PC-3 (cell line): ENCODE data around the gene CFAP46. TPM values are rescaled to one million over a fixed set of nuclear protein-coding genes. Genes with fewer than 3 reads are reported as not detected.

Source experiments
- ATAC-seq: fragments of 200-7000 bp; cut with Tn5 transposase; 2 replicates; pipeline ENCODE4 v1.9.1; 2020; ENCODE audit warnings: mild to moderate bottlenecking, moderate library complexity
- BruUV-seq: library from RNA; stranded (reverse); fragments of 400-500 nt; replicated peaks from 2 replicates; lab custom pipeline; 2021; lab: Mats Ljungman, UMichigan
- CTCF ChIA-PET: fragments of 300-600 bp; sonication (Branson Sonifier 250); formaldehyde crosslinking; loops from one replicate; lab custom pipeline; 2022; ENCODE audit warnings: antibody characterized with exemption; lab: Charles Lee
- POLR2A ChIA-PET: fragments of 300-600 bp; sonication (Branson Sonifier 250); formaldehyde crosslinking; loops from one replicate; lab custom pipeline; 2022; ENCODE audit warnings: antibody characterized with exemption; ENCODE audit not compliant: unreplicated experiment; lab: Charles Lee
- DNase-seq: peaks from one replicate; pipeline ENCODE4 v3.0.0-alpha.2; 2015
- H2AFZ ChIP-seq: fragments of 300-600 bp; sonication (generic); 2 replicates; pipeline ENCODE4 v1.6.0; 2016; ENCODE audit warnings: antibody characterized with exemption, low read length
- H3F3A ChIP-seq: fragments of 300-600 bp; sonication (generic); one replicate; pipeline ENCODE4 v1.6.0; 2017; ENCODE audit warnings: antibody characterized with exemption, low read length, control low read depth, mild to moderate bottlenecking; ENCODE audit not compliant: unreplicated experiment
- H3K27ac ChIP-seq: fragments of 300-600 bp; sonication (generic); 2 replicates; pipeline ENCODE4 v1.5.1; 2016; ENCODE audit warnings: mild to moderate bottlenecking, low read length
- H3K27me3 ChIP-seq: fragments of 300-600 bp; sonication (generic); 2 replicates; pipeline ENCODE4 v1.6.1; 2016; ENCODE audit warnings: low read length, mixed read lengths
- H3K36me3 ChIP-seq: fragments of 300-600 bp; sonication (generic); 2 replicates; pipeline ENCODE4 v1.6.1; 2016; ENCODE audit warnings: low read depth, mixed run types, low read length, mixed read lengths
- H3K4me1 ChIP-seq: fragments of 300-600 bp; sonication (generic); 2 replicates; pipeline ENCODE4 v1.5.1; 2016; ENCODE audit warnings: low read length; ENCODE audit not compliant: insufficient read depth
- H3K4me2 ChIP-seq: fragments of 300-600 bp; sonication (generic); 2 replicates; pipeline ENCODE4 v1.6.0; 2016; ENCODE audit warnings: low read length
- H3K4me3 ChIP-seq: fragments of 300-600 bp; sonication (generic); 2 replicates; pipeline ENCODE4 v1.5.1; 2016; ENCODE audit warnings: mild to moderate bottlenecking, low read length, mixed read lengths
- H3K79me2 ChIP-seq: fragments of 300-600 bp; sonication (generic); 2 replicates; pipeline ENCODE4 v1.6.1; 2017; ENCODE audit warnings: low read length, mixed read lengths
- H3K9ac ChIP-seq: fragments of 300-600 bp; sonication (generic); 2 replicates; pipeline ENCODE4 v1.6.0; 2016; ENCODE audit warnings: mild to moderate bottlenecking, low read length
- H3K9me2 ChIP-seq: fragments of 300-600 bp; sonication (generic); replicated peaks from 2 replicates; pipeline ENCODE4 v1.6.1; 2016; ENCODE audit warnings: mixed run types, low read length, mixed read lengths
- H3K9me3 ChIP-seq: fragments of 300-600 bp; sonication (generic); 2 replicates; pipeline ENCODE4 v1.6.1; 2016; ENCODE audit warnings: low read length, mixed read lengths
- H4K20me1 ChIP-seq: fragments of 300-600 bp; sonication (generic); 2 replicates; pipeline ENCODE4 v1.6.1; 2016; ENCODE audit warnings: low read length, mixed read lengths
- CTCF ChIP-seq: fragments of 300-600 bp; sonication (generic); conservative IDR thresholded peaks from 2 replicates; pipeline ENCODE4 v1.5.1; 2017; ENCODE audit warnings: antibody characterized with exemption, low read depth, mild to moderate bottlenecking, low read length
- EZH2 ChIP-seq: fragments of 300-600 bp; sonication (generic); IDR thresholded peaks from one replicate; pipeline ENCODE4 v1.6.1; 2017; ENCODE audit warnings: antibody characterized with exemption, mild to moderate bottlenecking, low read length; ENCODE audit not compliant: unreplicated experiment
- EZH2phosphoT487 ChIP-seq: fragments of 300-600 bp; sonication (generic); IDR thresholded peaks from 2 replicates; pipeline ENCODE4 v1.6.1; 2018; ENCODE audit warnings: mild to moderate bottlenecking, antibody characterized with exemption, low read length, borderline replicate concordance
- intact Hi-C: fragments of 100-400 bp; cut with micrococcal nuclease; formaldehyde crosslinking; loops from 2 replicates; pipeline ENCODE4 v1.9.0; 2023
- total RNA-seq: library from RNA; depleted of rRNA; stranded (reverse); fragments of >200 nt; gene quantifications from 2 replicates; pipeline ENCODE4 v1.2.3, GENCODE V29; 2014

Gene CFAP46
- total RNA-seq, 1 experiment from 2014 or later = 0.04 TPM

GRCh38 chr10:132836832-132837540, 105.4 kb downstream of the CFAP46 start:
- TF ChIP-seq CTCF (peak; percentile 90), EZH2phosphoT487 (no peak)
- H3K4me2 ChIP-seq = peak overlapping the region; percentile 67
- POLR2A ChIA-PET = no interaction called here
- ATAC-seq (peak; percentile 39), DNase-seq (peak; percentile 41)
- no peak overlapping the region for H3K27ac ChIP-seq
- CTCF ChIA-PET = no interaction called here
- no peaks in the 10 kb centered on the region for H3K79me2 ChIP-seq
- H3K9ac ChIP-seq = no peak overlapping the region
- H2AFZ ChIP-seq = peak overlapping the region; percentile 55
- H3K27me3 ChIP-seq = peaks cover 39% of the 10 kb centered on the region
- H3K9me2 ChIP-seq = no peaks in the 10 kb centered on the region
- H3K4me1 ChIP-seq = peaks cover 5% of the 10 kb centered on the region; the same call in 1 of the 2 replicates
- H3F3A ChIP-seq = no peaks in the 10 kb centered on the region
- intact Hi-C loops = loop anchor here (5.0 to 10.0 kb wide), 3 partner anchors 50 to 288 kb away; no protein-coding TSS in a partner anchor
- H3K9me3 ChIP-seq = no peaks in the 10 kb centered on the region
- H3K4me3 ChIP-seq = peak overlapping the region; percentile 30; the same call in 1 of the 2 replicates
- BruUV-seq = no TSS peak
- H4K20me1 ChIP-seq = no peaks in the 10 kb centered on the region
- H3K36me3 ChIP-seq = no peaks in the 10 kb centered on the region

- ATAC-seq (peak; percentile 51), DNase-seq (peak; percentile 9)
- Histone ChIP-seq H3K4me1 (peaks cover 5% of the 10 kb centered on the region; the same call in 1 of the 2 replicates), H3K27me3 (peaks cover 45% of the 10 kb centered on the region), H3K4me3 (peak overlapping the region; percentile 30; the same call in 1 of the 2 replicates), H3K9ac (no peak overlapping the region), H3K4me2 (peak overlapping the region; percentile 67), H3K9me3 (no peaks in the 10 kb centered on the region), H3F3A (no peaks in the 10 kb centered on the region), H2AFZ (peak overlapping the region; percentile 55), H3K9me2 (no peaks in the 10 kb centered on the region), H3K79me2 (no peaks in the 10 kb centered on the region), H3K36me3 (no peaks in the 10 kb centered on the region), H3K27ac (no peak overlapping the region), H4K20me1 (no peaks in the 10 kb centered on the region)
- no TSS peak for BruUV-seq
- TF ChIP-seq CTCF = no peak
- TF ChIP-seq EZH2phosphoT487 = no peak
- TF ChIP-seq EZH2 = no peak
- POLR2A ChIA-PET = no interaction called here
- CTCF ChIA-PET = no interaction called here
- intact Hi-C loops = loop anchor here (5.0 to 10.0 kb wide), 3 partner anchors 51 to 288 kb away; no protein-coding TSS in a partner anchor
Measured at GRCh38 chr10:132836248-132836831, 106.0 kb downstream of the CFAP46 start.
